ENCODE data around the gene PRKCSH. TPM values are rescaled to one million over a fixed set of nuclear protein-coding genes. Genes with fewer than 3 reads are reported as not detected.
A peak's percentile ranks its signal among the peaks of the same experiment; 100 is the strongest.

The PRKCSH gene
- total RNA-seq, 1 experiment from 2014 or later, result 431 TPM

DNA sequence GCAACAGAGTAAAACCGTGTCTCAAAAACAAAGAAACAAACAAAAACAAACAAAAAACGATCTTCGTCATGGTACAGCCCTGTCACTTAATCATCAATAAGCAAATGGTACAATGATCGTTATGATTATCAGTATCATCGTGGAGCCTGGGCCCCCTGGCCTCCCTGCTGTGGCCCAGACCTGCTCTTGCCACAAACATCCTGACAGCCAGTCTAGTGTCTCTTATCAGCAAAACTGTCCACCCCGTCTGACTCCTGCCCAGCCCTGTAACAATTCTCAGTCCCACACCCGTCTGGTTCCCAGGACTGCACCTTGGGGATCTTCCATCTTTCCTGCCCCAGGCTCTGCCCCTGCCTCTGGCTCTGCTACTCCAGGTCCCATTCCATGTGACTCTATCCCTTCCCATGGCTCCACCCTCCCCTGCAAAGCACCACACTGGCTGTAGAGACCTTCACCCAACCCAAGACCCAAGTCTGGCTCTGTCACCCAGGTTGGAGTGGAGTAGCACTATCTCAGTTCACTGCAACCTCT is 64.5 kb downstream of the PRKCSH start:
- no peak overlapping the region for H2BK5ac ChIP-seq (ENCODE audit: insufficient read length, low read length)
- H3K4me2 ChIP-seq (ENCODE audit: insufficient read depth, insufficient read length, low read length), result no peak overlapping the region
- no peak overlapping the region for H3K56ac ChIP-seq (ENCODE audit: insufficient read length, low read depth, low read length)
- Mint-ChIP-seq H3K9me3 (no peaks in the 10 kb centered on the region), H3K27ac (peak overlapping the region in 1 of 3 experiments; percentile 7; a peak in 2 of 7 replicates), H3K27me3 (ENCODE audit: low read depth) (no peaks in the 10 kb centered on the region), H3K4me1 (peaks cover 7% of the 10 kb centered on the region in 2 experiments), H3K36me3 (ENCODE audit: insufficient read depth in 1 of 3, low read depth in 3 of 3) (peaks cover 0 to 8% (median 4%) of the 10 kb centered on the region in 3 experiments; a peak in 3 of 7 replicates), H3K4me3 (no peak overlapping the region)
- no peak overlapping the region for H2BK12ac ChIP-seq (ENCODE audit: insufficient read length, low read depth, low read length)
- H3K79me1 ChIP-seq (ENCODE audit: insufficient read depth, low read depth, low read length, poor library complexity, severe bottlenecking), result no peaks in the 10 kb centered on the region
- H2BK120ac ChIP-seq (ENCODE audit: low read depth, low read length, poor library complexity, severe bottlenecking), result no peak overlapping the region
- DNase-seq, result no peak
- no peak overlapping the region for H3K9ac ChIP-seq (ENCODE audit: extremely low read depth, insufficient read length, low read length)
- H2AK5ac ChIP-seq (ENCODE audit: insufficient read length, low read length), result no peak overlapping the region
- no peaks in the 10 kb centered on the region for H3K9me3 ChIP-seq (ENCODE audit: control insufficient read depth, low read depth, low read length)
- H3K27me3 ChIP-seq (ENCODE audit: insufficient read depth, low read length), result no peaks in the 10 kb centered on the region
- H2BK20ac ChIP-seq (ENCODE audit: low read depth, low read length, poor library complexity, severe bottlenecking), result no peak overlapping the region
- H4K91ac ChIP-seq (ENCODE audit: insufficient read length, low read depth, low read length), result no peak overlapping the region
- no peak overlapping the region for H2AFZ ChIP-seq (ENCODE audit: low read length)
- no peaks in the 10 kb centered on the region for H4K20me1 ChIP-seq (ENCODE audit: control insufficient read depth, insufficient read depth, insufficient read length)
- H3K4ac ChIP-seq (ENCODE audit: low read depth, low read length), result no peak overlapping the region
- no peak overlapping the region for H3K14ac ChIP-seq (ENCODE audit: insufficient read depth, low read length)
- no peak overlapping the region for H4K5ac ChIP-seq (ENCODE audit: insufficient read length, low read depth, low read length)
- no peak overlapping the region for H3K27ac ChIP-seq (ENCODE audit: insufficient read length, low read depth, low read length)
- no peak overlapping the region for H2BK15ac ChIP-seq (ENCODE audit: low read depth, low read length)
- peaks cover 3% of the 10 kb centered on the region for H3K23me2 ChIP-seq (ENCODE audit: insufficient read length, low read depth, low read length, poor library complexity, severe bottlenecking)
- no CpG with 5 or more reads among the region's 7 CpGs for WGBS (ENCODE audit: extremely low coverage, insufficient read length, low lambda C conversion rate)
- no peak overlapping the region for H3K18ac ChIP-seq (ENCODE audit: insufficient read length, low read depth, low read length)
- TF ChIP-seq, protein P1, sequence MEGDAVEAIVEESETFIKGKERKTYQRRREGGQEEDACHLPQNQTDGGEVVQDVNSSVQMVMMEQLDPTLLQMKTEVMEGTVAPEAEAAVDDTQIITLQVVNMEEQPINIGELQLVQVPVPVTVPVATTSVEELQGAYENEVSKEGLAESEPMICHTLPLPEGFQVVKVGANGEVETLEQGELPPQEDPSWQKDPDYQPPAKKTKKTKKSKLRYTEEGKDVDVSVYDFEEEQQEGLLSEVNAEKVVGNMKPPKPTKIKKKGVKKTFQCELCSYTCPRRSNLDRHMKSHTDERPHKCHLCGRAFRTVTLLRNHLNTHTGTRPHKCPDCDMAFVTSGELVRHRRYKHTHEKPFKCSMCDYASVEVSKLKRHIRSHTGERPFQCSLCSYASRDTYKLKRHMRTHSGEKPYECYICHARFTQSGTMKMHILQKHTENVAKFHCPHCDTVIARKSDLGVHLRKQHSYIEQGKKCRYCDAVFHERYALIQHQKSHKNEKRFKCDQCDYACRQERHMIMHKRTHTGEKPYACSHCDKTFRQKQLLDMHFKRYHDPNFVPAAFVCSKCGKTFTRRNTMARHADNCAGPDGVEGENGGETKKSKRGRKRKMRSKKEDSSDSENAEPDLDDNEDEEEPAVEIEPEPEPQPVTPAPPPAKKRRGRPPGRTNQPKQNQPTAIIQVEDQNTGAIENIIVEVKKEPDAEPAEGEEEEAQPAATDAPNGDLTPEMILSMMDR (conservative IDR thresholded peaks at IDR 0.05), result no peak
- H3K79me2 ChIP-seq (ENCODE audit: insufficient read depth, low read length), result no peaks in the 10 kb centered on the region
- H4K8ac ChIP-seq (replicated peaks; ENCODE audit: insufficient read length, low read depth, low read length), result no peak overlapping the region
- H3K23ac ChIP-seq (ENCODE audit: insufficient read length, low read depth, low read length), result no peak overlapping the region
- no peak overlapping the region for H3T11ph ChIP-seq (ENCODE audit: low read length)
- H3K4me1 ChIP-seq (ENCODE audit: insufficient read depth, low read length), result no peaks in the 10 kb centered on the region

Small RNA genes within 50 kb of the gene (microRNA-seq; reads per million reads assigned to microRNA genes)
- gene MIR7974 (ENCODE audit: borderline microRNAs expressed), result 0.46 reads per million

Other genes with a start within 250 kb of the PRKCSH start
- 42.0 and 44.0 TPM in 2 replicates for gene KANK2, start 238.1 kb upstream of the PRKCSH start, total RNA-seq (2021)
- gene ANGPTL8, start 196.0 kb upstream of the PRKCSH start, total RNA-seq (2021), result not detected in 2 replicates
- 57.9 and 59.4 TPM in 2 replicates for gene DOCK6, start 173.1 kb upstream of the PRKCSH start, total RNA-seq (2021)
- not detected in 2 replicates for gene TSPAN16, start 139.5 kb upstream of the PRKCSH start, total RNA-seq (2021)
- gene RAB3D, start 96.0 kb upstream of the PRKCSH start, total RNA-seq (2021), result 29.4 and 32.8 TPM in 2 replicates
- gene TMEM205, start 89.4 kb upstream of the PRKCSH start, total RNA-seq (2021), result 69.7 and 73.1 TPM in 2 replicates
- 5.7 and 5.8 TPM in 2 replicates for gene CCDC159, start 89.1 kb upstream of the PRKCSH start, total RNA-seq (2021)
- 6.1 and 8.0 TPM in 2 replicates for gene PLPPR2, start 80.2 kb upstream of the PRKCSH start, total RNA-seq (2021)
- gene SWSAP1, start 61.0 kb upstream of the PRKCSH start, total RNA-seq (2021), result 3.8 and 5.2 TPM in 2 replicates
- gene EPOR, start 51.3 kb upstream of the PRKCSH start, total RNA-seq (2021), result 8.9 and 9.3 TPM in 2 replicates
- 58.5 and 65.9 TPM in 2 replicates for gene RGL3, start 16.3 kb upstream of the PRKCSH start, total RNA-seq (2021)
- 2.2 and 2.5 TPM in 2 replicates for gene ODAD3, start 514 bp upstream of the PRKCSH start, total RNA-seq (2021)
- gene ELAVL3, start 45.4 kb downstream of the PRKCSH start, total RNA-seq (2021), result 1.2 and 1.4 TPM in 2 replicates
- gene ZNF653, start 70.2 kb downstream of the PRKCSH start, total RNA-seq (2021), result 9.1 and 11.6 TPM in 2 replicates
- gene ECSIT, start 93.5 kb downstream of the PRKCSH start, total RNA-seq (2021), result 40.0 and 42.4 TPM in 2 replicates
- gene CNN1, start 103.2 kb downstream of the PRKCSH start, total RNA-seq (2021), result 15.7 and 17.9 TPM in 2 replicates
- gene ELOF1, start 123.6 kb downstream of the PRKCSH start, total RNA-seq (2021), result 84.9 and 88.6 TPM in 2 replicates
- 2.3 and 4.0 TPM in 2 replicates for gene ACP5, start 142.0 kb downstream of the PRKCSH start, total RNA-seq (2021)
- 12.2 and 12.8 TPM in 2 replicates for gene ZNF627, start 161.8 kb downstream of the PRKCSH start, total RNA-seq (2021)

Measured in H9 (cell line).